Kasumi-1 (cell line): ENCODE results near the gene LILRB5.
A peak's percentile ranks its signal among the peaks of the same experiment; 100 is the strongest.
"Not testable (repeated sequence)": the region's sequence is repeated elsewhere in the genome, so short reads cannot be mapped to it uniquely, and the experiment has no call there.

Experiments
- DNase-seq, 2 experiments: peaks; one replicate each; lab custom pipeline; 2025; lab: John Stamatoyannopoulos, UW

The LILRB5 gene

GRCh38 chr19:54257116-54257480 is at the start of gene LILRB5:
Gene LILRB5, minus strand, starts transcription at chr19:54257273. Its CDS starts 80 bp downstream, at chr19:54257193.
- no peak for DNase-seq

- no peak for DNase-seq
These were observed 48.1 kb upstream of the LILRB5 start for GRCh38 chr19:54305141-54305540.

GRCh38 chr19:54302257-54302656 is 45.2 kb upstream of the LILRB5 start:
- DNase-seq: peak; percentile 87 to 88

DNA sequence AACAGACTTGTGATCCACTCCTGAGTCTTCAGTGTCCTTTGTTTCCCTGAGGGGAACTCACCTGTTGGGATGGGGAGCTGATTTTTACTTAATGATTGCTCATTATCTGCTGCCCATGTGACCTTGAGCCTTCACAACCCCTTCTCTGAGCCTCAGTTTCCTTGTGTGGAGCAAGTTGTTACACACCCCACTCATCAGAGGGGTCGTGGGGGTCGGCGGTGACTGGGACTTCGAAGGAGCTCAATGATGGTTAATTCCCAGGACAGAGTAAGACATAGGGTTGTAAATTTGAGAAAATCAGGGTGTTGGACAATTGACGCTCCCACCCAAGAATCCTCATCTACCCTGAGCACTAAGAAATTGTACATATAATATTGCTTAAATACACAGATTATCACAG is 42.4 kb upstream of the LILRB5 start:
- DNase-seq: no peak

DNA sequence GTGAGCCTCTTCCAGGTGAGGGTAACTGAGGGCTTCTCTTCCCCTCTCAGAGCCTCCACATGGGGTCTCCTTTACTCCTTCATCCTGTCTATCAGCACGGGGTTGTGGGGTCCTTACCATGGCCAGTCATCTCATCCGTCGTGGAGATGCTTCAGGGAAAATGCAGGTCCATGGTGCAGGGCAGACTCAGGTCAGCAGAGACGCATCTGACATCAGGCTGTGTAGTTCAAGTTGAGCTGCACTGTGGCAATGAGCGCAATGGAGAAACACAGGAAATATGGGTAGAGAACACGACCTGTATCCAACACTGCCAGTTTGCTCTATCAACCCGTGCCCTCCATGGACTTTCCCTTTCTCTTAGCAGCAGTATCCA is 42.0 kb upstream of the LILRB5 start:
- no peak for DNase-seq

- peak in 1 of 2 experiments; percentile 10 for DNase-seq
These were observed 41.5 kb upstream of the LILRB5 start for GRCh38 chr19:54298357-54299125.

DNA sequence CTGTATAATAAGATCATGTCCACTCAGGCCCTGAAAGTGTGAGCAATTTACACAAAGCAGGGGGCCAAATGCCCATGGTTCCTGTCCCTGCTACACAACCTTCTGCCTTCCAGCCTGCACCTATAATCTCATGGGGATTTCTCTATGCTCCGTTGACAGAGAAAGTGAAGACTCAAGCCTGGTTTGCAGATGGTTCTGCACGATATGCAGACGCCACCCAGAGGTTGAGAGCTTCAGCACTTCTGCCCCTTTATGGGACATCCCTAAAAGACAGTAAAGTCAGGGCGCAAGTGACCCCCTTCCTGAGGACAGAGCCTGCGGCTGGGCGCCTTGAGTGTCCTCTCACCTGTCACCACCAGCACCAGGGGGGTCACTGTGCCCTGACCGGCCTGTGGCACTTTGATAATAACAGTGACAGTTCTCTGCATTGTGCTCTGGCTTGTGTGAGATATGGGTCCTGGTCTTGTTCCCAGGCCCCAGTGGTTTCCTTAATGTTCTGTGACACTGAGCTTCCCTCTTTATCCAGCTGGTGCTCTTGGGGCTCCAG is 40.8 kb upstream of the LILRB5 start:
- peak; percentile 49 to 62 for DNase-seq

DNA sequence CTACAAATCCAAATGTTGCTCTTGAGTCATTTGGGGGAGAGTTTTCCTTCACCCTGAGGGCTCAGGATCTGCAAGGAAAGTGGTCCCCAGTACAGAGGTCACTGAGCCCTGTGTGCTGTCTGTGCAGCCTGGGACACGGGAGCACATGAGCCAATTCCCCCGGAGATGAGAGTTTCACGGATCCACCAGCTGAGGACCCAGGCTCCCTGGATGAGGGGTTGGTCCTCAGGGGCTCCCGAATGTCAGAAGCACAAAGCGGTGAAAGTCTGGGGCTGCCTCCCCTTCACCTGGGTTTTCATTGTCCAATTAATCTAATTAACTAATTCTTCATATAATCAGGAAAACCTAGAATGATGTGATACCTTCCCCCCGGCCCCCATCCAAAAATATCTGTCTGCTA is 37.5 kb upstream of the LILRB5 start:
- DNase-seq: no peak

- not testable (repeated sequence) for DNase-seq
These were observed 32.1 kb upstream of the LILRB5 start for GRCh38 chr19:54289160-54289559.

- DNase-seq: no peak
These were observed 30.4 kb upstream of the LILRB5 start for GRCh38 chr19:54287456-54287855.

GRCh38 chr19:54286283-54286682 is 29.2 kb upstream of the LILRB5 start:
- not testable (repeated sequence) for DNase-seq

- DNase-seq: not testable (repeated sequence)
These were observed 28.5 kb upstream of the LILRB5 start for GRCh38 chr19:54285427-54286056.

- peak; percentile 15 to 23 for DNase-seq
These were observed 25.8 kb upstream of the LILRB5 start for GRCh38 chr19:54282686-54283470.

GRCh38 chr19:54281729-54282075 is 24.6 kb upstream of the LILRB5 start:
- DNase-seq: not testable (repeated sequence)

GRCh38 chr19:54281007-54281728 is 24.1 kb upstream of the LILRB5 start, which contains the start of gene LILRB2:
Gene LILRB2, minus strand, starts transcription at chr19:54281110. Its CDS starts 614 bp downstream, at chr19:54280496.
- DNase-seq: peak; percentile 74 to 76

- not testable (repeated sequence) for DNase-seq
These were observed 23.4 kb upstream of the LILRB5 start for GRCh38 chr19:54280441-54280840.

DNA sequence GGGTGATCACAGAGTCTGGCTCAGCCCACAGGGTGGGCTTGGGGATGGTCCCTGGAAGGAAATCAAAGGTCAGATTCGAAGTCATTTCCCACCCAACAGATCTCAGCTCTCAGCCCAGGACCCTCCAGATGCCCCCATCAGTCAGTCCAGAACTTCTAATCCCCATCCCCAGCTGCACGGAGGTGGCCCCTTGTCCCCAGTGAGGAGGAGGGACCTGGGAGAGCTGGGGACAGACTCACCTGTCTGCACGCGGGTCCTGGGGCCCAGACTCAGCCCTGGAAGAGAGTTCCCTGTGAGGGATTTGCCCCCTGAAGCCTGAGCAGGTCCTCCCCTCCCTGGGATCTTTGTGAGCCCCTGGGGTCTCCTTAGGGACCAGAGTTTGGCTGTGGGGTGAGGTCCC is 23.0 kb upstream of the LILRB5 start:
- not testable (repeated sequence) for DNase-seq

DNA sequence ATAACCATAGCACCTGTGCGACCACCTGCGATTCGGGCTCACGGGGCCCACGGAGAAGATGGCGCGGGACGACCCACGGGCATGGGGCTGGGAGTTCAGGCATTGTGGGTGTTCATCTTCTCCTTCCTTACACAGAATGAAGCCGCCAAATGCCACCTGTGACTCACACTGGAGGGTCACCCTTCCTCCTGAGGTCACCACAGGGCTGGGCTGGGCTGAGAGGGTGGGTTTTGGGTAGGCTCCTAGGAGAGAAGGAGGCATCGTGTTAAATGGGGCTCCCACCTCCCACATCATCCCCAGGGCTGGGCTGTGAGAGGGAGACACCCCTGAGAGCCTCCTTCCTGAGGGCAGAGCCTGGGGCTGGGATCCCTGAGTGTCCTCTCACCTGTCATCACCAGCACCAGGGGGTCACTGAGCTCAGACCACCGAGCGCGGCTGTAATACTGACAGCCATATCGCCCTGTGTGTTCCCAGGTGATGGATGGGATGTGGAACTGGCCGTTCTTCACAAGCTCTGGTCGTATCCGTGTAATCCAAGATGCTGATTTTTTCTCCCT is 22.4 kb upstream of the LILRB5 start:
- no peak for DNase-seq

DNA sequence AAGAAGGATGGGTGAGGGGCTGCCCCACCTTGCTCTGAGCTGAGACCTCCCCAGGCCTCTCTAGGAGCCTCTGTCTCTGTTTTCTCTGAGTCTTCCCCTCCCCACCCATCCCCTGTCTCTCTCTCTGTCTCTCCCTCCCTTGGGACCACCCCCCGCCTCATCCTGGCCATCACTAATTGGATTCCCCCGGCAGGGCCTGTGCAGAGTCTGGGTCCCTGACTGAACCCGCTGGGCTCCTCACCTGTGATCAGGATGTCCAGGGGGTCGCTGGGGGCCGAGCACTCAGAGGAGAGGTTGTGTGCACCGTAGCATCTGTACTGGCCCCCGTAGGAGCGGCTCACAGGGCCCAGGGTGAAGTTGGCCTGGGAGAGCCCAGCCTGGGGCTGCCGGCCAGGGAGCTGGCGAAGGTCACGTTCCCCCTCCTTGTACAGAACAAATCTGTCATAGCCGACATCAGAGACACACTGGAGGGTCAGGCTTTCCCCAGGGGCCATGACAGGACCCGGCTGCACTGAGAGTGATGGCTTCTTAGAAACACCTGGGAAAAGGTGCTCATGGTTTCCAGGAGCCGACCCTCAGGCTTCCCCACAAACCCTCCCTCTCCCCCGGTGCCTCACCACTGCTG is 21.6 kb upstream of the LILRB5 start:
- DNase-seq: not testable (repeated sequence)

- DNase-seq: not testable (repeated sequence)
These were observed 21.0 kb upstream of the LILRB5 start for GRCh38 chr19:54278056-54278455.

DNA sequence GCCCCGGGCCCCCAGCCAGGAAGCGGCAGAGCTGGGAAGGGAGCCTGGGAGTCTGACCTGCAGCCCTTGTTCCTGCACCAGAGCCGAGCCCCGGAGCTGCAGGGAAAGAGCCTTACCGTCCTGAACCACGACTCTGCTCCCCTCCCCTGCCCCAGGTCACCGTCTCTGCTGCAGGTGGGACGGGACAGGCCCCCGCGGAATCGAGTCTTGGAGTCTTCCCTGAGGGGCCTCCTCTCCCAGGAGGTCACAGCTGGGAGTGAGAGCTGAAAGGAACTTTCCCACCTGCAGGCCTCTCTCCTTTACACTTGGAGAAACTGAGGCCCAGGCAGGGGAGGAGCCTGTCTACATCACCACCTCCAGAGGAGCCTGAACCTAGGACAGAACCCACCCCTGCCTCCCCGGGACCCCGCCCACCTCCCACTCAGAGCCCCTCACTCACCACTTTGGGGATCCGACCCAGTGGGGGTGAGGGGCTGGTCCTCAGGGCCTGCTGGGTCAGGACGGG is 20.1 kb upstream of the LILRB5 start:
- not testable (repeated sequence) for DNase-seq
